ENCODE data around the gene ZNF616.

DNA sequence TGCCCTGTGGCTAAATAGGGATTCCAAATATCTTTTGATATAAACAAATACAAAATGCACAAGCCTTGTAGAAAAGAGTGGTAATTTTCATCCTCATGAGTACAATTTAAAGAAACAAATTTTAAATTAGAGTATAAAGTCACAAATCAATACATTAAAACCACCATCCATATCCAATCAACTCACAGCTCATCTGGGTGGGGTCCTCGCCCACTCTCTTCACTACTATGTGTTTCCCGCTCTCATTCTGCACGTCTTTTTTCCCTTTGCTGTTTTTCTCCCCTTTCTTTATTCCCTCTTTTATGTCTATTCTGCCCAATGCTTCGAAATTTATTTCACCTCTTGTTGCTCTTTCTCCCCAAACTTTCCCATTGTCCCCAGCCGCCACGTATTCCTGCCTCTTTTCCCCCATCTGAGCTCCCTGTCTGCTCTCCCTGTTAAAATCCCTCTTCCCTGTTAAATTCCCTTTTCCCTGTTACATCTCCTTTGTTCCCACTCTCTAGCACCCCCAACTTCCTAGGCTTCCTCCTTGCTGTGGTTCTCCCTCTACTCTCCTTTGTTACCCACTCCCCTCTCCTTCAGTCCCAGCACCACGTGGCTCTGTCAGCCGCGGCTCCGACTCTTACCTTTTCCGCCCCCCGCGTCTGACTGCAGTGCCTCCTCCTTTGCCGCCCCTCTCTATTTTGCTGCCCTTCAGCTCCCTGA, 1.3 kb downstream of the ZNF616 start:
- TF ChIP-seq, protein P1, sequence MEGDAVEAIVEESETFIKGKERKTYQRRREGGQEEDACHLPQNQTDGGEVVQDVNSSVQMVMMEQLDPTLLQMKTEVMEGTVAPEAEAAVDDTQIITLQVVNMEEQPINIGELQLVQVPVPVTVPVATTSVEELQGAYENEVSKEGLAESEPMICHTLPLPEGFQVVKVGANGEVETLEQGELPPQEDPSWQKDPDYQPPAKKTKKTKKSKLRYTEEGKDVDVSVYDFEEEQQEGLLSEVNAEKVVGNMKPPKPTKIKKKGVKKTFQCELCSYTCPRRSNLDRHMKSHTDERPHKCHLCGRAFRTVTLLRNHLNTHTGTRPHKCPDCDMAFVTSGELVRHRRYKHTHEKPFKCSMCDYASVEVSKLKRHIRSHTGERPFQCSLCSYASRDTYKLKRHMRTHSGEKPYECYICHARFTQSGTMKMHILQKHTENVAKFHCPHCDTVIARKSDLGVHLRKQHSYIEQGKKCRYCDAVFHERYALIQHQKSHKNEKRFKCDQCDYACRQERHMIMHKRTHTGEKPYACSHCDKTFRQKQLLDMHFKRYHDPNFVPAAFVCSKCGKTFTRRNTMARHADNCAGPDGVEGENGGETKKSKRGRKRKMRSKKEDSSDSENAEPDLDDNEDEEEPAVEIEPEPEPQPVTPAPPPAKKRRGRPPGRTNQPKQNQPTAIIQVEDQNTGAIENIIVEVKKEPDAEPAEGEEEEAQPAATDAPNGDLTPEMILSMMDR (IDR thresholded peaks at IDR 0.05; ENCODE audit: low read depth, low read length, poor library complexity, severe bottlenecking): no peak
- no peak for TF ChIP-seq EZH2phosphoT487 (IDR thresholded peaks at IDR 0.05; ENCODE audit: borderline replicate concordance, low read length)

Measured in DOHH2 (cell line).